IMR-90 (cell line): ENCODE measurements around the gene SELENOH.

Experiments used
- BHLHE40 ChIP-seq: fragments of 150-350 bp; IDR thresholded peaks from 2 replicates; pipeline ENCODE4 v1.6.1; 2016; ENCODE audit warnings: mild to moderate bottlenecking, low read depth, low read length
- CTCF ChIP-seq: conservative IDR thresholded peaks from 2 replicates; pipeline ENCODE4 v1.5.1; 2012; ENCODE audit warnings: mild to moderate bottlenecking, low read depth, low read length, improper control_type of control experiment
- MAFK ChIP-seq: IDR thresholded peaks from 2 replicates; pipeline ENCODE4 v1.6.1; 2012; ENCODE audit warnings: low read depth, low read length, improper control_type of control experiment
- POLR2A ChIP-seq: IDR thresholded peaks from 2 replicates; pipeline ENCODE4 v1.6.1; 2012; ENCODE audit warnings: mild to moderate bottlenecking, low read depth, low read length
- RAD21 ChIP-seq: IDR thresholded peaks from 2 replicates; pipeline ENCODE4 v1.6.1; 2012; ENCODE audit warnings: low read length, improper control_type of control experiment
- RCOR1 ChIP-seq: IDR thresholded peaks from 2 replicates; pipeline ENCODE4 v1.6.1; 2012; ENCODE audit warnings: mild to moderate bottlenecking, low read length, improper control_type of control experiment; ENCODE audit not compliant: insufficient replicate concordance
- SMC3 ChIP-seq: fragments of 150-350 bp; IDR thresholded peaks from 2 replicates; pipeline ENCODE4 v1.6.1; 2016; ENCODE audit warnings: low read depth, mild to moderate bottlenecking, antibody characterized with exemption, low read length, moderate library complexity

GRCh38 chr11:57752954-57753353 lies 11.7 kb downstream of the SELENOH start:
- TF ChIP-seq CTCF (no peak), RCOR1 (no peak), POLR2A (no peak), SMC3 (no peak), RAD21 (no peak), BHLHE40 (no peak), MAFK (no peak)
